ENCODE data around the gene PLGRKT.

DNA sequence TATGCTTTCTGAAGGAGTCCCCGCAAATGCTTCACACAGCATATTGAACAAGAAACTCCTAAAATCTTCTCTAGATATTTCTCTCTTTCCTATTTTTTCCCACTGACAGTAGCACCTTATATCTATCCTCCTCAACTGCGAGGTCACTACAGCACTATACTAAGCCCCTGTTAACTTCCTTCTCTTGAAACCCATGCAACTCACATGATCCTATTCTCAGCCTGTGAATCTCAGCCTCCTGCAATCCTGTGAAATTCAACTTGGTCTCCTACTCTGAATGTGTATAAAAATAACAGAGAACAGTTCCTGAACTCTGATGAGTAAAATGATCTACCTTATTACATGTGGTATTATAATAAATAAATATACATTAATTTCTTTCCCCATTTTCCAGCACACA lies 6.1 kb upstream of the PLGRKT start:
- TF ChIP-seq YY1 (IDR thresholded peaks at IDR 0.05; ENCODE audit: insufficient read depth, insufficient read length) (no peak), ZNF274 (IDR thresholded peaks at IDR 0.05; ENCODE audit: low read depth, low read length) (no peak), SUZ12 (IDR thresholded peaks at IDR 0.05; ENCODE audit: extremely low read depth, insufficient read depth, insufficient read length) (no peak)

Measured in NT2/D1 (cell line).